SU-DHL-6 (cell line): ENCODE results near the gene GARS1.
A peak's percentile ranks its signal among the peaks of the same experiment; 100 is the strongest.

Source experiments
- H2AFZ ChIP-seq: fragments of 200-600 bp; sonication (generic); 2 replicates; pipeline ENCODE4 v1.6.1; 2014; ENCODE audit warnings: low read depth, mild to moderate bottlenecking, moderate library complexity, mixed read lengths, antibody characterized with exemption, low read length; ENCODE audit not compliant: severe bottlenecking
- H3F3A ChIP-seq: fragments of 200-600 bp; shearing (Covaris generic); 2 replicates; pipeline ENCODE4 v1.6.0; 2016; ENCODE audit warnings: antibody characterized with exemption, mild to moderate bottlenecking; ENCODE audit not compliant: insufficient read depth
- H3K27ac ChIP-seq: fragments of 200-600 bp; sonication (generic); 2 replicates; pipeline ENCODE4 v1.5.1; 2016; ENCODE audit warnings: low read depth, mild to moderate bottlenecking, low read length, moderate library complexity, mixed read lengths
- H3K27me3 ChIP-seq: fragments of 200-600 bp; sonication (generic), shearing (Covaris generic); 2 replicates; pipeline ENCODE4 v1.6.0; 2014; ENCODE audit warnings: mild to moderate bottlenecking, low read length
- H3K36me3 ChIP-seq: fragments of 200-600 bp; sonication (generic); 2 replicates; pipeline ENCODE4 v1.6.1; 2014; ENCODE audit warnings: mild to moderate bottlenecking, low read length, mixed read lengths
- H3K4me2 ChIP-seq: fragments of 300-600, 200-600 bp; shearing (Covaris generic), sonication (generic); 2 replicates; pipeline ENCODE4 v1.6.0; 2014; ENCODE audit warnings: low read length, low read depth, mild to moderate bottlenecking; ENCODE audit not compliant: poor library complexity, severe bottlenecking
- H3K4me3 ChIP-seq: fragments of 200-600 bp; sonication (generic); 2 replicates; pipeline ENCODE4 v1.5.1; 2014; ENCODE audit warnings: antibody characterized with exemption, low read length, mild to moderate bottlenecking, mixed read lengths; ENCODE audit not compliant: insufficient read depth, poor library complexity, severe bottlenecking
- H3K79me2 ChIP-seq: fragments of 200-600 bp; sonication (generic); 2 replicates; pipeline ENCODE4 v1.6.1; 2014; ENCODE audit warnings: mild to moderate bottlenecking, low read length, moderate library complexity; ENCODE audit not compliant: insufficient read depth
- H3K9ac ChIP-seq: fragments of 200-600 bp; sonication (generic); 2 replicates; pipeline ENCODE4 v1.7.0; 2014; ENCODE audit warnings: mild to moderate bottlenecking, low read length
- H3K9me2 ChIP-seq: fragments of 200-600 bp; sonication (generic); replicated peaks from 2 replicates; pipeline ENCODE4 v1.6.1; 2014; ENCODE audit warnings: low read length; ENCODE audit not compliant: insufficient read depth
- H3K9me3 ChIP-seq: fragments of 200-600 bp; sonication (generic); 2 replicates; pipeline ENCODE4 v1.6.1; 2014; ENCODE audit warnings: low read length, mixed read lengths; ENCODE audit not compliant: insufficient read depth
- H4K20me1 ChIP-seq: fragments of 200-600 bp; sonication (generic); 2 replicates; pipeline ENCODE4 v1.6.1; 2014; ENCODE audit warnings: low read depth, mild to moderate bottlenecking, antibody characterized with exemption, low read length, moderate library complexity, mixed read lengths
- CTCF ChIP-seq: fragments of 200-600 bp; sonication (generic); IDR thresholded peaks from one replicate; pipeline ENCODE4 v1.5.1; 2017; ENCODE audit warnings: antibody characterized with exemption, mild to moderate bottlenecking, low read length, moderate library complexity; ENCODE audit not compliant: insufficient read depth, poor library complexity, severe bottlenecking
- EZH2phosphoT487 ChIP-seq: fragments of 200-600 bp; sonication (generic), shearing (Covaris generic); conservative IDR thresholded peaks from 2 replicates; pipeline ENCODE4 v1.6.1; 2018; ENCODE audit warnings: mild to moderate bottlenecking, antibody characterized with exemption, low read length, moderate library complexity, mixed read lengths

The GARS1 gene

GRCh38 chr7:30548845-30549244 lies 45.8 kb upstream of the GARS1 start:
- Histone ChIP-seq H3K4me3 (no peak overlapping the region), H3K27me3 (no peaks in the 10 kb centered on the region), H3K4me2 (no peak overlapping the region), H4K20me1 (no peaks in the 10 kb centered on the region), H3K27ac (no peak overlapping the region), H2AFZ (no peak overlapping the region), H3K79me2 (no peaks in the 10 kb centered on the region), H3F3A (no peaks in the 10 kb centered on the region), H3K36me3 (no peaks in the 10 kb centered on the region), H3K9me2 (no peaks in the 10 kb centered on the region), H3K9me3 (no peaks in the 10 kb centered on the region), H3K9ac (no peak overlapping the region)
- TF ChIP-seq CTCF (peak; percentile 80), EZH2phosphoT487 (no peak)

GRCh38 chr7:30549931-30550493 lies 44.7 kb upstream of the GARS1 start:
- Histone ChIP-seq H3K36me3 (no peaks in the 10 kb centered on the region), H3K9me3 (no peaks in the 10 kb centered on the region), H3K4me2 (no peak overlapping the region), H3K27me3 (no peaks in the 10 kb centered on the region), H3K9ac (no peak overlapping the region), H3K9me2 (no peaks in the 10 kb centered on the region), H3K27ac (no peak overlapping the region), H3F3A (no peaks in the 10 kb centered on the region), H4K20me1 (no peaks in the 10 kb centered on the region), H3K79me2 (no peaks in the 10 kb centered on the region), H3K4me3 (no peak overlapping the region), H2AFZ (no peak overlapping the region)
- TF ChIP-seq EZH2phosphoT487 (no peak), CTCF (no peak)

GRCh38 chr7:30552330-30552729 lies 42.3 kb upstream of the GARS1 start:
- H3K9me2 ChIP-seq: no peaks in the 10 kb centered on the region
- H3K79me2 ChIP-seq: no peaks in the 10 kb centered on the region
- H2AFZ ChIP-seq: no peak overlapping the region
- H3F3A ChIP-seq: no peaks in the 10 kb centered on the region
- H3K36me3 ChIP-seq: no peaks in the 10 kb centered on the region
- no peak for TF ChIP-seq EZH2phosphoT487
- no peak for TF ChIP-seq CTCF
- no peaks in the 10 kb centered on the region for H4K20me1 ChIP-seq
- H3K9me3 ChIP-seq: no peaks in the 10 kb centered on the region
- no peak overlapping the region for H3K9ac ChIP-seq
- no peak overlapping the region for H3K4me3 ChIP-seq
- no peaks in the 10 kb centered on the region for H3K27me3 ChIP-seq
- H3K27ac ChIP-seq: no peak overlapping the region
- H3K4me2 ChIP-seq: no peak overlapping the region
